HG03045 (cell line): ENCODE results near the gene MYO1D.
A peak's percentile ranks its signal among the peaks of the same experiment; 100 is the strongest.

Experiments used
- ATAC-seq: cut with Tn5 transposase; IDR thresholded peaks from one replicate; pipeline ENCODE4 v1.9.1; 2021; ENCODE audit warnings: mild to moderate bottlenecking, moderate library complexity; ENCODE audit not compliant: unreplicated experiment

Gene MYO1D

GRCh38 chr17:32861981-32862380, 14.9 kb downstream of the MYO1D start:
- no peak for ATAC-seq

- ATAC-seq, result no peak
Observed at GRCh38 chr17:32859857-32860525, 16.9 kb downstream of the MYO1D start.

GRCh38 chr17:32855620-32856019, 21.3 kb downstream of the MYO1D start:
- ATAC-seq, result no peak

- ATAC-seq, result no peak
Observed at GRCh38 chr17:32854832-32855389, 22.0 kb downstream of the MYO1D start.

- ATAC-seq, result no peak
Observed at GRCh38 chr17:32854207-32854606, 22.7 kb downstream of the MYO1D start.

GRCh38 chr17:32852811-32853210, 24.1 kb downstream of the MYO1D start:
- ATAC-seq, result no peak

- ATAC-seq, result no peak
Observed at GRCh38 chr17:32849879-32850278, 27.0 kb downstream of the MYO1D start.

GRCh38 chr17:32847977-32848376, 28.9 kb downstream of the MYO1D start:
- ATAC-seq, result no peak

- ATAC-seq, result no peak
Observed at GRCh38 chr17:32846143-32846542, 30.8 kb downstream of the MYO1D start.

- ATAC-seq, result no peak
Observed at GRCh38 chr17:32840241-32840640, 36.7 kb downstream of the MYO1D start.

- ATAC-seq, result no peak
Observed at GRCh38 chr17:32836527-32836926, 40.4 kb downstream of the MYO1D start.

- ATAC-seq, result peak; percentile 67
Observed at GRCh38 chr17:32835291-32835761, 41.6 kb downstream of the MYO1D start.

- ATAC-seq, result no peak
Observed at GRCh38 chr17:32834104-32834503, 42.8 kb downstream of the MYO1D start.

- ATAC-seq, result no peak
Observed at GRCh38 chr17:32833526-32833925, 43.4 kb downstream of the MYO1D start.

GRCh38 chr17:32833076-32833475, 43.8 kb downstream of the MYO1D start:
- ATAC-seq, result no peak

GRCh38 chr17:32831627-32832243, 45.2 kb downstream of the MYO1D start:
- no peak for ATAC-seq

- ATAC-seq, result no peak
Observed at GRCh38 chr17:32831223-32831622, 45.7 kb downstream of the MYO1D start.

GRCh38 chr17:32828822-32829221, 48.1 kb downstream of the MYO1D start:
- ATAC-seq, result peak; percentile 3

GRCh38 chr17:32827227-32827626, 49.7 kb downstream of the MYO1D start:
- no peak for ATAC-seq

- ATAC-seq, result no peak
Observed at GRCh38 chr17:32826076-32826475, 50.8 kb downstream of the MYO1D start.

- ATAC-seq, result no peak
Observed at GRCh38 chr17:32824334-32824733, 52.6 kb downstream of the MYO1D start.

GRCh38 chr17:32822996-32823395, 53.9 kb downstream of the MYO1D start:
- ATAC-seq, result no peak
